Mononuclear cell (primary cell): Measurements from ENCODE around the gene ZC3H12D. TPM values are rescaled to one million over a fixed set of nuclear protein-coding genes. Genes with fewer than 3 reads are reported as not detected.
A peak's percentile ranks its signal among the peaks of the same experiment; 100 is the strongest.
"Not testable (repeated sequence)": the region's sequence is repeated elsewhere in the genome, so short reads cannot be mapped to it uniquely, and the experiment has no call there.

Source experiments
- H3K27me3 ChIP-seq: 2 replicates; pipeline ENCODE4 v1.6.0; 2011; ENCODE audit warnings: low read length, control low read depth; ENCODE audit not compliant: insufficient read depth
- H3K4me1 ChIP-seq: 2 replicates; pipeline ENCODE4 v1.5.1; 2011; ENCODE audit warnings: mild to moderate bottlenecking, low read length, control low read depth; ENCODE audit not compliant: insufficient read depth
- H3K4me3 ChIP-seq: 2 replicates; pipeline ENCODE4 v1.5.1; 2011; ENCODE audit warnings: mild to moderate bottlenecking, low read length, moderate library complexity
- H3K9me3 ChIP-seq: 2 replicates; pipeline ENCODE4 v1.5.1; 2011; ENCODE audit warnings: low read depth, mild to moderate bottlenecking, control low read depth, low read length
- total RNA-seq: library from RNA; depleted of rRNA; stranded (reverse); fragments of >200 nt; gene quantifications from one replicate; pipeline ENCODE4 v1.2.3, GENCODE V29; 2012

The ZC3H12D gene
- total RNA-seq, 1 donor: 50.7 TPM

DNA sequence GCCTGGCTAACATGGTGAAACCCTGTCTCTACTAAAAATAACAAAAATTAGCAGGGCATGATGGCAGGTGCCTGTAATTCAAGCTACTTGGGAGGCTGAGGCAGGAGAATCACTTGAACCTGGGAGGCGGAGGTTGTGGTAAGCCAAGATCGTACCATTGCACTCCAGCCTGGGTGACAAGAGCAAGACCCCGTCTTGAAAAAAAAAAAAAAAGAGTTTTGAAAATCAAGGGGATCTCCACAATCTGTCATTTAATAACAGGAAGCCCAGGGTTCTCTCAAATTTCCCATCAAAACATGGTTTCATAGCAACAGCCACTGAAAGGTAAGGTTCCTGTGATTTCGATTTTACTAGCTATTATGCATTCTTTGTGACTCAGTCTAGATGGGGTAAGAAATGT, 10.0 kb upstream of the ZC3H12D start:
- not testable (repeated sequence) for H3K4me3 ChIP-seq, H3K9me3 ChIP-seq, H3K27me3 ChIP-seq
- H3K4me1 ChIP-seq: peaks cover 36% of the 10 kb centered on the region

DNA sequence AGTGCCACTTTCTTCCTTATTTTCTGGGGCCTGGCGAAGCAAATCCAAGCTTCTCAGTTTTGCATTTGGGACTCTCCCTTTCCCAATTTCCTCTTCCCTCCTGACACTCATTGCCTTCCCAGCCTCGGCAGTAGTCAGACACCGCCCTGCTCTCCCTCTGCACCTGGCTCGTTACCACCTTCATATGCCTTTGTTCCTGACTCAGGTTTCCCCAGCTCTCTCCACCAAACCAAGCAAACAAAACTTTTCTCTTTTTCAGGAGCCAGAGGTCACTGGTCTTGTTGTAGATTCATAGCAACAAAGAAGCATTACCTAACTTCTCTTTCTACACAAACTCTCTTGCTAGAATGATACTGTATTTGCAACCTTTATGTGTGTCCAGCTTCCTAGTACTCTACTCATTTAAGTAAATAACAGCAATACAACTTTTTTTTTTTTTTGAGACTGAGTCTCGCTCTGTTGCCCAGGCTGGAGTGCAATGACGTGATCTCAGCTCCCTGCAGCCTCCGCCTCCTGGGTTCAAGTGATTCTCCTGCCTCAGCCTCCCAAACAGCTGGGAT, 9.0 kb upstream of the ZC3H12D start:
- H3K27me3 ChIP-seq: no peaks in the 10 kb centered on the region
- no peak overlapping the region for H3K4me3 ChIP-seq
- H3K9me3 ChIP-seq: no peaks in the 10 kb centered on the region
- peaks cover 37% of the 10 kb centered on the region for H3K4me1 ChIP-seq

DNA sequence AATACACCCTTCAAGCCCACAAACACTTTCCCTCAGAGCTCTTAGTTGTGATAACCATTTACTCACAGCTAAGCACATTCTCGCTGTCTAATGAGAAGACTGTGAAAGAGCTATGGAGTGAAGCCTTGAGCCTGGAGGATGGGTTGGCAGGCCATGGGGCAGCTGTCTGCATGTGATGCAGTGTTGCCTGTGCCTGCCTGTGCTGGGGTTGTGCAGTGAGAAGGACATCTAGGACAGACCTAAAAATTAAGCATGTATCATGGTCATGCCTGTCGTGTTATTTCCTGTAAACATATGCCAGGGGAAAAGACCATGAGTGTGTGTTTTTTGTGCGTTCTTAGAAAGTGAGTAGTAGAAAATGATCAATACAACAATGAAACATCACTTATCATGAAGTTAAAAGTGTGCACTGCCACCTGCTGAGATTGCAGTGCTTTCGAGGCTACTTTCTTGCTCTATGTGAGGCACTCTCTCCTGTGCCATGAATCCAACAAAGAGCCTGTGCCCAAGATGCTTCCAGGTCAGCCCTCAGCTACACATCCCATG, 8.1 kb upstream of the ZC3H12D start:
- H3K9me3 ChIP-seq: no peaks in the 10 kb centered on the region
- H3K4me3 ChIP-seq: no peak overlapping the region
- H3K27me3 ChIP-seq: no peaks in the 10 kb centered on the region
- H3K4me1 ChIP-seq: peaks cover 37% of the 10 kb centered on the region

DNA sequence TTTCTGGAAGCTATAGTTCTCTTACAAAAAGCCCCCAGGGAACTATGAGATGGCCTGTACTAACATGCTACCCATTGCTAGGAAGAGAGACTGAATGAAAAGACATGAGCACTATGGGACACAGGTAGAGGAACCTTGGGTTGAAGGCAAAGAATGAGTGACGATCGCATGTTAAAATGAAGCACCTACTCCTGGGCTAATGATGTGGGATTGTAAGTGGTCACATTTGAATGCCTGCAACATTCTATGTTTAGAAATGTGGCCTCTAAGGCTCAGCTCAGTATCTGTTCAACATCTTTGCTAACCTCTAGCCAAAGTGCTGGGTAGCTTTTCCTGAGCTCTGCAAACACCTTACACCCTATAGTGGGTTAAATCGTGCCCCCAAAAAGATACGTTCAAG, 5.2 kb upstream of the ZC3H12D start:
- Histone ChIP-seq H3K27me3 (no peaks in the 10 kb centered on the region), H3K9me3 (no peaks in the 10 kb centered on the region), H3K4me1 (peaks cover 33% of the 10 kb centered on the region)

DNA sequence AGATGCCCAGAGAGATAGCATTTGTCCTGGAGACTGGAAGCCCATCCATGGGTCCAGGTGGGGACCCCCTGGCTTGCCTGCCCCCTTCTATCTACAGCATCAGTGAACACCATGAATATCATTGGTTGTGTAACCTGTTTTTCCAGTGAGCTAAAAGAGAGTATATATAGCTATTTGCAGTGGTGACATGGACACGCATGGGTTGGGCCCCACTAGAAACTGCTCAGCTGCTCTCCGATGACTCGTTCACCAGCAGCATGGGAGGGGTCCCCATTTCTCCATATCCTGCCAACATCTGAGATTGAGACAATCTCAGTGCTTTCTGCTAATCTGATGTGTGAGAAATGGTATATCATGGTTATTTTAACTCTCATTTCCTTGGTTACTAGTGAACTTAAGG, 4.0 kb upstream of the ZC3H12D start:
- Histone ChIP-seq H3K27me3 (no peaks in the 10 kb centered on the region), H3K4me1 (peaks cover 36% of the 10 kb centered on the region), H3K4me3 (no peak overlapping the region), H3K9me3 (no peaks in the 10 kb centered on the region)

More for the DNA sequence above, 5.2 kb upstream of the ZC3H12D start:
- no peak overlapping the region for H3K4me3 ChIP-seq

DNA sequence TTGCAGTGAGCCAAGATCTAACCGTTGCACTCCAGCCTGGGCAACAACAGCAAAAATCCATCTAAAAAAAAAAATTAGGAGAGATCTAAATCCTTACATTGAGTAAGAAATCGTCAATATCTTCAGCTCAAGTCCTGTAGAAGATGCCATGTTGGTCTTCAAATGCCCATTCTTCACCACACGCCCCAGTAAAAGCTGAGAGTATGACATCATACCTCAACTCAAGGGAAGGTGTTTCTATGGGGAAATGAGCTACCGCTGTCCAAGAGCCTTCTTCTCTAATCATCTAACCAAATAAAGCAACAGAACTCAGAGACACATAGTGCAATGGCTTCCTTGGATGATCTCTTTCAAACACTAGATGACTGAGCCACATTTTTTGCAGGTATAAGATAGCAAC, 2.5 kb upstream of the ZC3H12D start:
- H3K27me3 ChIP-seq: no peaks in the 10 kb centered on the region
- H3K9me3 ChIP-seq: no peaks in the 10 kb centered on the region
- H3K4me3 ChIP-seq: no peak overlapping the region
- peaks cover 44% of the 10 kb centered on the region for H3K4me1 ChIP-seq

DNA sequence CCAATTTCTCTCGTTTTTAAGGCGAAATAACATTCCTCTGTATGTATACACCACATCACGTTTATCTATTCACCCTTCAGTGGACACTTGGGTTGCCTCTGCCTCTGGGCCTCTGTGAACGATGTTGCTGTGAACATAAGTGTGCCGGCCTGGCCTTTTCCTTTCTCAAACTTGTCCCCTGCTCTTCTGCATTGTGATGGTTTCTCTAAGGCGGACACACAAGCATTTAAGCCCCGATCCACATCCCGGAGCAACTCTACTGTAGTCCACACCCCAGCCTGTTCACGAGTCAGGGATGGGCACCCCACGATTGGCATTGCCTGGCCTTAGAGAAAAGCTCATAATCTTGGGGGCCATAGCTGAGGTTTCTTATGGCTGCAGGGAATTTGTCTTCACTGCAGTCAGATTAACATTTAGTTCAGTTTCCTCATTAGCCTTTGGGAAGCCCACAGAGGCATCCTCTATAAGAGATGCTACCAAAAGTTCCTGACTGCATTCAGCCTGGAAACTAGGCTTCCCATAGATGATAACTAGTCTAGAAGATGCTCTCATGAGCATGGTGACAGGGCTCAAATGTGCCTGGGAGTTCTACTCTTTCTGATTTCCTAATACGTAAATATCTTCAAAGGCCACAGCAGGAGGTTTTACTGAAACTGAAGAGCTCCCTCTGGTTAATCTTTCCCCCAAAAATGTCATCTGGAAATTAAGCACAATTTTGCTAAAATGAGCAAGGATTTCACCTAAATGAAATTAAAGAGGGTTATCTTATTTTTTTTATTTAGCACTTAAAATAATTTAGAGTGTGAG, 762 bp downstream of the ZC3H12D start:
- no peaks in the 10 kb centered on the region for H3K9me3 ChIP-seq
- no peaks in the 10 kb centered on the region for H3K27me3 ChIP-seq
- H3K4me1 ChIP-seq: peaks cover 73% of the 10 kb centered on the region
- peak overlapping the region; percentile 48 for H3K4me3 ChIP-seq

DNA sequence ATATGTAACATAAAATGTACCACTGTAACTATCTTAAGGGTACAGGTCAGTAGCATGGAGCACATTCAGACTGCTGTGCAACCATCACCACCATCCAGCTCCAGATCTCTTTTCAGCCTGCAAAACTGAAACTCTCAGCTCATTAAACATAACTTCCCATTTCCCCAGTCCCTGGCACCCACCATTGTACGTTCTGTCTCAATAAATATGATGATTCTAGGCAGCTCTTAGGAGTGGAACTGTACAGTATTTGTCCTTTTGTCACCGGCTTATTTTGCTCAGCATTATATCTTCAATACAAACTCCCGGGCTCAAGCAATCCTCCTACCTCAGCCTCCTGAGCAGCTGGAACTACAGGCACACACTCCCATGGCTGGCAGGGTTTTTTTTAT, 1.5 kb downstream of the ZC3H12D start:
- no peaks in the 10 kb centered on the region for H3K9me3 ChIP-seq
- peak overlapping the region; percentile 48 for H3K4me3 ChIP-seq
- peaks cover 79% of the 10 kb centered on the region for H3K4me1 ChIP-seq
- no peaks in the 10 kb centered on the region for H3K27me3 ChIP-seq

DNA sequence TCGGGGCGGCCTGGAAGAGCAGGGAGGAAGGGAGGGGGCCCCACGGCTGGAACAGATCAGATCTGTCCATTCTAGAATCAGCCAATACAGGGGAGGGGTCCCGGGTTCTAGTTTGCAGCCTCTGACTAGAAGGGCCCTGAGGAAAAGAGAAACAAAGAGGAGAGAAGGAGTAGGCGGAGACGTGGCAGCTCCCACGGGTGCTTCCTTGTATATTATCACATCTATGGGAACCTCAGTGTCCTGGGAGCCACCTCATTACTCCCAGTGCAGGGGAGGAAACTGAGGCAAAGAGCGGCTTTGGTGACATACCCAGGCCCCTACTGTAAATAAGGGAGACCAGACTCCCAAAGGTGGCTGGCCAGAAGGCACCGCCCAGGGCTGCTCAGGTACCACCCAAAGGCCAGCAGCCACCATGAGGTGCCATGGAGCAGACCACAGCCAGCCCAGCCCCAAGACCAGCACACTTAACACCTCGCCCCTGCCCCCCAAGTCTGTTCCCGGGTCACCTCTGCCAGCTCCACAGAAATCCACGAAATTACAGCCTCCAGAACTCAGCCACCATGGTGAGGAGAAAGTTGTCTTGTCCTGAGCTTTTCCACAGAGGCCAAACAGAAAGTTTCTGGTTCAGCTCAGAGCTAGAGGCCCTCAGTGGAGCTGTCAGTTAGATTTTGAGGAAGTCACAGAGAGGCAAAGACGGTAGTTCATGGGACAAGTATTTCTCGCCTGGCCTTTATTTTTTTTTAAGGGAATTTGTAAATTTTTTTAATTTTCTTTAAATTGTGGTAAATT, 2.1 kb downstream of the ZC3H12D start:
- Histone ChIP-seq H3K27me3 (no peaks in the 10 kb centered on the region), H3K4me3 (peak overlapping the region; percentile 48), H3K4me1 (peaks cover 83% of the 10 kb centered on the region), H3K9me3 (no peaks in the 10 kb centered on the region)

DNA sequence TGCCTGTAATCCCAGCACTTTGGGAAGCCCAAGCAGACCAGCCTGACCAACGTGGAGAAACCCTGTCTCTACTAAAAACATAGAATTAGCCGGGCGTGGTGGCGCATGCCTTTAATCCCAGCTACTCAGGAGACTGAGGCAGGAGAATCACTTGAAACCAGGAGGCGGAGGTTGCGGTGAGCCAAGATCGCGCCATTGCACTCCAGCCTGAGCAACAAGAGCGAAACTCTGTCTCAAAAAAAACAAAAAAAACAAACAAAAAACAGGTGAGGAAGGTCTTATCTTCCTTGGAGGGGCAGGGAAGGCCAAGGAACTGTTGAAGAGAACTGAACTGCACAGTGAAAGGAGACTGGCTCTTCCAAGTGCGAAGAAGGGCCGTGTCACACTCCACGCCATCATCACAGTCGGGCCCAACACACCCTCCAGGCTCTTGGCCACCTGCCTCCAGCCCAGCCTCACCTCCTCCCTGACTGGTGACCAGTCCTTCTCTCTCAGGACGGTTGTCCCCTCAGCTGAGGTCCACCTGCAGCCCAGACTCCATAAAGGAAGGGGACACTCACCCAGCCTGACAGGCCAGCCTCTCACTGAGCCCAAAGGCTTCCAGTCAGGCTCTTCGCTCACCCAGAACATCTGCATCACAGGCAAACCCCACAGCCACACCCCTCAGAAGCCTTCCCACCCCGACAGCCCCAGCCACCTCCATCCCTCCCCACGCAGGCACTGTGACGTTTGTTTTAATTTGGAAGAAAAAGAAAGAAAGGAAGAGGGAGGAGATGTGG, 4.1 kb downstream of the ZC3H12D start:
- no peak overlapping the region for H3K4me3 ChIP-seq
- no peaks in the 10 kb centered on the region for H3K27me3 ChIP-seq
- H3K4me1 ChIP-seq: peaks cover 92% of the 10 kb centered on the region
- H3K9me3 ChIP-seq: no peaks in the 10 kb centered on the region

DNA sequence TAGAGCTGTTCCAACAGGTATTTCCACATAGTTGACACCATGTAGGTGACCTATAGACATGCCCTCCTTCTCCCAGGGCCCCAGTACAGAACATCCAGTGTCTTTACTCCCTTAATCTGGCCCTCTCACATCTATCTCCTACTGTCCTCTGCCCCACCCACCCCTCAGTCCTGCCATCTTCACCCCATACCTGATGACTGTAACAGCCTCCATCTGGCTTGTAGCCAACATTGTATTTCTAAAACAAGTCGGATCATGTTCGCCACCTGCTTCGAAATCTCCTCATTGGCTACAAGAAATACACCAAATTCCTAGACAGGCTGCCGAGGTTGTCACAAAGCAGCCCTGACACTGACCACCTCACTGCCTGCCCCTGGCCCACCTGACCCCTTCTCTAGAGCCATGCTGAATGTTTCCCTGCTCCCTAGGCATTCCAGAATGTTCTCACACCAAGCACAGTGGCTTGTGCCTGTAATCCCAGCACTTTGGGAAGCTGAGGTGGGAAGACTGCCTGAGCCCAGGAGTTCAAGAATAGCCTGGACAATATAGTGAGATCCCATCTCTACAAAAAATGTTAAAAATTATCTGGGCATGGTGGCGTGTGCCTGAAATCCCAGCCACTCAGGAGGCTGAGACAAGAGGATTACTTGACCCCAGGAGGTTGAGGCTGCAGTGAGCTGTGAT, 6.0 kb downstream of the ZC3H12D start:
- H3K9me3 ChIP-seq: no peaks in the 10 kb centered on the region
- H3K4me3 ChIP-seq: no peak overlapping the region
- H3K4me1 ChIP-seq: peaks cover 86% of the 10 kb centered on the region
- no peaks in the 10 kb centered on the region for H3K27me3 ChIP-seq

DNA sequence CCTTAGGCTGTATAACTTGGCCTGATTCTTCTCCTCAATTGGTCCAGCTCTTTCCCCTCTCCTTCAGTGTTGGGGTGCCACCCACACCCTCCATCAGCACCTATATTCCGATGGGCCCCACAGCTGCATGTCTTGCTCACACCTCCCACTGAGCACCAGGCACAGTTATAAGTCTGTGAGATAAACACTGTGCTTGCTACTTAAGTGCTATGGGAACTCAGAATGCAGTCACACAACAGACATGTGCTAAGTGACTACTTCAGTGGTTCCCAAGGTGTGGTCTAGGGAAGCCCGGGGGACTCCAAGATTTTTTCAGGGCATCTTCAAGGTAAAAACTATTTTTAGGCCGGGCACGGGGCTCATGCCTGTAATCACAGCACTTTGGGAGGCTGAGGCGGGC, 7.3 kb downstream of the ZC3H12D start:
- H3K4me3 ChIP-seq: no peak overlapping the region
- peaks cover 84% of the 10 kb centered on the region for H3K4me1 ChIP-seq

DNA sequence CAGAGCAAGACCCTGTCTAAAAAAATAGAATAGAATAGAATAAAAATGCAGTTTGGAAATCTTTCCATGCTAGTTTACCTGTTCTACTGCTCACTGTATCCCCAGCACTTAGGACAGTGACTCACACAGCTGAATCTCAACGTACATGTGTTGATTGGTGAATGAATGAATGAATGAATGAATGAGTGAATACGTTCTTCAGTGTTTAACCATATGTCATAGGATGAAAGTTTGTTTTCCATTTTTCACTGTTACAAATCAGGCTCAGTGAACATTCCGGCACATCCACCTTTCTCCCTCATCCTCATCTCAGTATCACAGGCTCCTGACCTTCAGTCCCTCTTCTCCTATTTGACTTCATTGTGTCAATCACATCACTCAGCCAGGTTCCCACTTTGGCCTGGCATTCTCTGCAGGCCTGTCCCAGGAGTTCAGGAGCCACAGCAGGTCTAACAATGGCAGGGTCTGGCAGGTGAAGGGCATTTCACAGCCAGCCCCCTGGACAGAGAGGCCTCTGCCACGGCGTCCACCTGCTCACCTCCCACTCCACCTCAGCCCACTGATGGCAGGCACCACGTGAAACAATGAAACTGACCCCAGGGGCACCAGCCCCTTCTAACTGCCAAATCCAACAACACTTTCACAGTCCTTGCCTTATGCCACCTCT, 7.9 kb downstream of the ZC3H12D start:
- H3K27me3 ChIP-seq: no peaks in the 10 kb centered on the region
- H3K9me3 ChIP-seq: no peaks in the 10 kb centered on the region
- peaks cover 84% of the 10 kb centered on the region for H3K4me1 ChIP-seq
- no peak overlapping the region for H3K4me3 ChIP-seq

More for the DNA sequence above, 7.3 kb downstream of the ZC3H12D start:
- H3K27me3 ChIP-seq: no peaks in the 10 kb centered on the region
- no peaks in the 10 kb centered on the region for H3K9me3 ChIP-seq
